DMS114 treated with DMSO at 0.1 percent for 48 hours (cell line): ENCODE data around the gene SH3PXD2A.
"Not testable (repeated sequence)": the region's sequence is repeated elsewhere in the genome, so short reads cannot be mapped to it uniquely, and the experiment has no call there.

Experiments used
- DNase-seq: peaks from one replicate; lab custom pipeline; 2025; ENCODE audit not compliant: unreplicated experiment; lab: John Stamatoyannopoulos, UW

The SH3PXD2A gene

DNA sequence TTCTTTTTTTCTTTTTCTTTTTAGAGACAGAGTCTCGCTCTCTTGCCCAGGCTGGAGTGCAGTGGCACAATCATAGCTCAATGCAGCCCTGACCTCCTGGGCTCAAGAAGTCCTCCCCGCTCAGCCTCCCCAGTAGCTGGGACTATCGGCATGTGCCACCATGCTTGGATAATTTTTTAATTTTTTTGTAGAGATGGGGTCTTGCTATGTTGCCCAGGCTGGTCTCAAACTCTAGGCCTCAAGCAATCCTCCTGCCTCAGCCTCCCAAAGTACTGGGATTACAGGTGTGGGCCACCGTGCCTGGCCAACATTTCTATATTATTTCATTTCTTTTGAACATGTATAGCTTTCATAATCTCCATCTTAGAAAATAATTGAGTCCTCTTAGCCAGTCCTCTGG, 42.1 kb downstream of the SH3PXD2A start:
- not testable (repeated sequence) for DNase-seq

DNA sequence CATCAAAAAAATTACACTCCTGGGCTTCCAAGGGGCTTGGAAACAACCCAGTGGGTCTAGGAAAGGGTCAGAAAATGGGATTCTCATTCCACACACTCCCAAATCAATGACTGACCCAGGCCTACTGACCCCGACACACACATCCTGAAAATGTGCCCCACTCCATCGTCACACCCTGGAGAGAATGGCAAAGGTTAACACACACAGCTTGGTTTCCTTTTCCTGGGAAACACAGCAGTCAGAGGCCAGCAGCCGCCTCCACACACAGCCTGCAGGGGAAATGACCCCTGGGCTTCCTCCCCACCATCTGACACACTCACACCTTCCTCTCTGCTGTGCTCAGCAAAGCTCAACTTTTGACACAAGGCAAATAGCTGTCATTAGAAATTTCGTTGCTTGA, 42.9 kb downstream of the SH3PXD2A start:
- DNase-seq, result no peak

DNA sequence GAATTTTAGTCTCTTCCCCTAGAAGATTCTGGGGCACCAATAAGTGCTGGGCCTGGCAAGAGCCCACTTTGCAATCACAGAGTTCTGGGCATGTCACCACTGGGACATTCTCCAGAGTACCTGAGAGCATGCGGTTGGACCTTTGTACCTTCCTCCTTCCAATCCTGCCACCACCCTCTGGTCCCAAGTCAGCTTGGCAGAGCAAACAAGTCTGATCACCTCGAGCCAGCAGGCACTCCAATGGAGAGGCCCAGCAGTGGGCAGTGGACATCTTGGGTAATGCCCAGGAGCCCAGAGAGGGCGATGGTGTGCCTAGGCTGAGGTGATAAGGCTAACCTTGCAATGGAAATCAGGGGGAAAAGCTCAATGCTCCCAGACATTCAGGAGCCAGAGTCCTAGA, 43.4 kb downstream of the SH3PXD2A start:
- no peak for DNase-seq

DNA sequence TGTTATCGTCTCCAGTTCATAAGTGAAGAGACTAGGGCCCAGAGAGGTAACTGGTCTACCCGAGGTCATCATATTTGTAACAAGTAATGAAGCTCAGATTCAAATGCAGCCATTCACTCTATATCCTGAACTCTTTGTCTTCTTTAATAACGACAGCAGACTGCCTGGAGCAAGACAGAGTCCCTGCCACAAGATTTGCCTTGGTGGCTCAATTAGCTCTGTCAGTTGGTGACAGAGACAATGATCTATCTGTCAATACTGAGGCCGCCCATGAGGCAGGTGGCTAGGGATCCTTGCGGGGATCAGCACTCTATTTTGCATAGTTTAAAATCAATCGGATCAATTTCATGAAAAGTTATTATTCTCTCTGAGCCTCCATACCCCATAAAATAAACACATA, 43.9 kb downstream of the SH3PXD2A start:
- no peak for DNase-seq

DNA sequence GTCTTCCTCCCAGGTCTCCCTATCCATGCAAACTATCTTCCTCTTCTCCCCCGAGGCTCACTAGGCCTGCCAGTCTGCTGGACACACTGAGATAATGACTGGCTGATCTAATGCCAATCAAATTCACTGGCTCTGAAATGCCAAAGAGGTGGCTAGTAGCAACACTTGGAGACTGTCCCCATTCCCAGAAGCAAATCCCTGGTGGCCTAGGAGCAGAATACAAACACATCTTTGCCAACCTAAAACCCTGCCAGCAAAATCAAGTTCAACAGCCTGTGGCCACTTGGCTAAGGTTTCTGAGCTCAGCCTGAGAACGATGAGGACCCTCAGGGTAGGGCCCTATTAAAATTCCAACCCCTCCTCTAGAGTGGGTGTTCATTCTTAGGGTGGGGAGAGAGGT, 46.6 kb downstream of the SH3PXD2A start:
- DNase-seq, result no peak

DNA sequence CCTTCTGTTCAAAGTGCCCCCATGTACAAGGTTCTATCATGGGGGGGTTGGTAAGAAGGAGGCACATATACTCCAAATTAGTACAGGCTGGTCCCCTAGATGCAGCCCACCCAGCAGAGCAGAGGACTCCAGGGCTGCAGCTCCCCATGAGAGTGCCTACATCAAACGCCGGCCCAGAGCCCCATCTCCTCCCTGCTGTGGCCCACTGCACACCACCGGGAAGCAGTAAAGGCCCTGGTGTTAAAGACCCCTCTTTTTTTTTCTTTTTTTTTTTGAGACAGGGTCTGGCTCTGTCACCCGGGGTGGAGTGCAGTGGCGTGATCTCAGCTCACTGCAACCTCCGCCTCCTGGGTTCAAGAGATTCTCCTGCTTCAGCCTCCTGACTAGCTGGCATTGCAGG, 47.4 kb downstream of the SH3PXD2A start:
- DNase-seq, result no peak

DNA sequence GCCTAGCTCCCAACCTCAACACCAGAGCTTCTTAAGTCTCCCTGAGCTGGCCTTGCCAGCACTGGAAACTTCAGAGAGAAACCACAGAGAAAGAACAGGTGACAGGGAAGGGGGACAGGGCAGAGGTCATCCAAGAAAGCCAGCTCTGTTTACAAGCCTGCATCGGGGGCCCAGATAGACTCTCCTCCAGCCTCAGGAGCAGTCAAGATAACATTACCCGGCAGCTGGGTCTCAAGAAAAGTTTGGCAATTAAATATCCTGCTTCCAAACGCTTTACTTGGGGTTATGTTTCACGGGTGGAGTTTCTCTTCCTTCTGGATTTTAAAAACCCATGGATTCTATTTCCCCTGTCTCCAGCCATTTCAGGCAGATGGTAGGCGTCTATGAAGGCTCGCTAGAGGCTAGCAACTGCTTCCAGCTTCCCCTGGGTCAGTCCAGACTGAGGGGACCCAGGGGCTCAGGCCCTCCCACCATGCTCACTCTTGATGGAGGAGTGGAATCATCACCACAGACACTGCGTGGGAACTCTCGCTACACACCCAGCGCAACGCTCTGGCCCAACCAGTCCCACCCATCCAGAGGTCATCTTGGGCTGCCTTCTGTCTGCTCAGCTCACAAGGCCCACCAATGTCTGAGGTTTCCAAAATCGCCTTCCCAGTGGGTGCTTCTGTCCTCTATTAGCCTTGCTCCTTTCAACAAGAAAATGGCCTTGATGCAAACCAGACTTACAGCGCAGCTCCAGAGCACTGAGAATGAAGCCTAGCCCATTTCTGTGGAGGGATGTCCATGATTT, 48.8 kb downstream of the SH3PXD2A start:
- no peak for DNase-seq

DNA sequence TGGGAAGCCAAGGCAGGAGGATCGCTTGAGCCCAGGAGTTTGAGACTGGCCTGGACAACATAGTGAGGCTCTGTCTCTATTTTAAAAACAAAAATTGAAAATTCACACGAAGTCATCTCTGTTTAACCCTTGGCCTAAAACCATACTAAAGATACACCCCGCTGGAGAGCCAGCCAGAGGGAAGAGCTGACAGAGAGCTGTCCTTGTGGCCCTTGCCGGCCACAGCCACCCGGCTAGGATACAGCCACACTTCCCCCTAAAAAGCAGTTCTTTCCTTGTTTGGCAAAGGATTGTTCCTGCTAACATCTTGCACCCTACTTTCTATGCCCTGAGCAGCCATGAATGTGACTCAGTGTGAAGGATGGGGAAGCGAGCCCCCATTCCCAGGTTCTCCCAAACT, 49.6 kb downstream of the SH3PXD2A start:
- no peak for DNase-seq

DNA sequence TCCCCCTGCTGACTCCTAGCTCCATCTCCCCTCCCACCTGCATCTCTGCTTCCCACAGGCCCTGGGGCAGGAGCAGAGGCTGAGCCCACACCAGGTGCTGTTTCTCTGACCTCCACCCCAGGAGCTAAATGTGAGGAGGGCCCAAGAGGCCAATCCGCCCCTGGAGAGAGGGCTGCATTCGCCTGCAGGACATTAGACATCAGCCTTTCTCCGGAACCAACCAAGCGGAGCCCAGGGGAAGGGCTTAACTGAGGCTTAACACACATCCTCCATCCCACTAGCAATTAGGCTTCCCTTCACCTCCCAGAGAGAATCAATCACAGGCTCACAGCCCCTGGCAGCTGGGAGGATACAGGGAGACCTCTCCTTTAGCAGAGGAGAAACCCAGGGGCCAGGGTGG, 50.5 kb downstream of the SH3PXD2A start:
- no peak for DNase-seq

DNA sequence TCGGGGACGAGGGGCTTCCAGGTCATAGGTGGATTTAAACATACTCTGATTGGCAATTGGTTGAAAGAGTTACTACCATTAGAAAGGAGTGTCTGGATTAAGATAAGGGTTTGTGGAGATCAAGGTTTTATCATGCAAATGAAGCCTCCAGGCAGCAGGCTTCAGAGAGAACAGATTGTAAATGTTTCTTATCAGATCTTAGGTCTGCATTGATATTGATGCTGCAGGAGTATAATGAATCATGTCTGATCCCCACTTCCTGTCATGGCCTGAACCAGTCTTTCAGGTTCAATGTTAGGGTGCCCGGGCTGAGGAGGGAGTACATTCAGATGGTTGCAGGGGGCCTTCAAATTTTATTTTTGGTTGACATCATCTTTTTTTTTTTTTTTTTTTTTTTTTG, 51.4 kb downstream of the SH3PXD2A start:
- DNase-seq, result no peak

DNA sequence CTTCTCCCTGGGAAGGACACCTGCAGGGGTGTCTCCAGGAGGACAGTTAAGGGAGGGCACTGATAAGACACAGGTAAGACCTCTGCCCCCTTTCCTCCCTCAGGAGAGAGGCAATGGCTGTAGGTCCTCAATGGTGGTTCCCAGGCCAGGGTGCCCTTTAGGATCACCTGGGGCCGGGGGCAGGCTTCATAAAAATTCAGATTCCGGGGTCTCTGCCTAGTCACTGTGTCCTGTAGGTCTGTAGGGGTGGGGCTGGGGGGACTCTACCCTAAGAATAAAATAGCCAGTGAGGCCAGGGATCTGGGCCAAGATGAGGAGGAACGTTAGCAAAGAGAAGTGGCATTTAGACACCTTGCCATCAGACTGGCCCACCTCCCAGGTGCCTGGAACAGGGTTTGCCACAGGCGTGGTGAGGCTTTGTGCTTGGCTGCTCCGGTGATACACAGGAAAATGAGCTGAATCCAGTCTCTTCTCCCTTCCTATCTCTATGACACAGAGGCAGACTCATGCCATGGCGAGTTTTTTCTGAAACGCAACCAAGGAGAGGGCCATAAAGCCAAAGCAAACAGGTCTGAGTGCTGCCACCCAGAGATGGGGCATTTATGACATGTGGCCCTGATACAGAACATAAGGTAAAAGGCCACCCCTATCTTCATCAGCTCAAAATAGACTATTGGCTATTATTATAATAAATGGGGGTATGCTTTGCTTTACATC, 52.6 kb downstream of the SH3PXD2A start:
- no peak for DNase-seq

DNA sequence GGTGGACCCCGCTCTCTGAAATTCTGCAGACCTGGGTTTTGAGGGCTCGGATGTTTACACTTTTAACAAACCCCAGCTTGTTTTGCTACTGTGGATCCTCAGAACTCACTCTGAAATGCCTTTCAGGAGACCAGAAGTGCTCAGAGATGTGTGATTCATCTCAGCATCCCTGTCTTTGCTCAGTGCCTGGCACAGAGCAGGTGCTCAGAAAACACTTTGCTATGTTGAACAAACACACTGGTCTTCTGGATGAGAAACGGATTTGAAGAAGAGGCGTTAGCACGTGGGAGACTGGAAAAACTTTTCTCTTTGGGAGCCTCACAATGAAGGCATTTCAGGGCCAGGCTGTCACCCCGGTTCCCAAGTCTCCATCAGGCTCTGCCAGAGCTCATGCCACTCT, 53.3 kb downstream of the SH3PXD2A start:
- no peak for DNase-seq

DNA sequence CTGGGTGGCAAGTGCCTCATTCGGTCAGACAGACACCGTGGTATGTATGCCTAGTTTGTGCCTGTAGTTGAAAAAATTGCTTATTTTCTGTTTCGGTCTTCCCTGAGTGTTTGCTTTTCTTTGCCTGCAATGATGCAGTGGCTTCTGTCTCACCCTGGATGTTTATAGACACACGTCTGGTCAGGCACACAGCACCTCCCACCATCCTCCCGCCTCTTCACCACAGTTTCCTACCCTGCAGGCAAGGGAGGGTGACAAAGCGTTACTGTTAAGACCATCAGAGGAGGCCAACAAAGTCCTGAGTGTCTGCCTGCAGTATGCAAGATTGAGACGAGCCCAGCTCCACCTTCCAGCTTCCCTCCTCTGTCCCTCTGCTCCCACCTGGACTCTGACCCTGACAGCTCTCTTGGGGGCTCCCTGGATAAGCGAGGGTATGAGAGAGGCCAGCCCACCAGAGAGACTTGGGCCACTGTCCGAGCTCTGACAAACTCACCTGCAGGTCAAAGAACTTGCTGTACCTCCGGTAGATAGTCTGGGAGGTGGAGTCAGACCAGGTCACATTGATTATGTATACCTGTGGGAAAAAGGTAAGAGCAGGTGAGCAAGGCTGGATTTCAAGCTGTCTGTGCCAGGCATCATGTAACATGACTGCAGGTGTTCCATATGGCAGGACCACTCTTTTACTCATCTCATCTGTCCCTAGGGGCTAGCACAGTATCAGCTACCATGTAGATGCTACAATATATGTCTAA, 54.4 kb downstream of the SH3PXD2A start:
- no peak for DNase-seq

DNA sequence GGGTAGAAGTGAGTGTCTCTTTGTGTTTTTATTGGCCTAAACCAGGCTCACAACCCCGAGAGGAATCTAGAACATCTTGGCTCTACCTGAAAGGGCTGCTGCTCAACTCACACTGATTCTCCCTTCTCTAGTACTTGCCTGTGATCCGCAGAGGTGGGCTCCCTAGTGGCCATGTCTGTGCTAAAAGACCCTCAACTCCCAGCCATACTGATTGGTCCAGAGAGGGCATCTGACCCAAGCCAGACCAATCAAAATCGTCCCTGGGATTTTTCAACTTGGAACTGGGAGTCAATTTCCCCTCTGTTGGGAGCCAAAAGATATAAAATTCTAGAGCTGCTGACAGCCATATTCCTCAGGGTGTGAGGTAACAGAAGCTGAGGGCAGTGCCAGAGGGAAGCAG, 55.3 kb downstream of the SH3PXD2A start:
- no peak for DNase-seq

DNA sequence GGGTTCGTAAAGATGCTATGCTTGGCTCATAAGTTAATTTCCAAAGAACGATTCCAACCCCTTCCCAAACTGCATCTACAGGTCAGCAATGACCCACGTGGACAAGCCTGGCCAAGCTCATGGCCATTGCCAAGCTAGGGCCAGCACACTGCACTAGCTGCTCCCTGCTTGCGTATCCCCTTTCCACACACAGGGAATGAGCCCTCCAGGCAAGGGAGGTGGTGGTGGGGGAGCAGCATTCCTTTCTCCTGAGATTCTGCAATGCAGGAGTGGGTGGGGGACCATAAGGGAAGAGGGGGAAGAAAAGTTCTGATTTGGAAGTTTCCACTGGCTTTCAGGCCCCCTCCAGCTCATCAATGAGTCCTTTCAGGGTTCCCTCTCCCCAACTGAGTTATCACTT, 56.0 kb downstream of the SH3PXD2A start:
- no peak for DNase-seq

DNA sequence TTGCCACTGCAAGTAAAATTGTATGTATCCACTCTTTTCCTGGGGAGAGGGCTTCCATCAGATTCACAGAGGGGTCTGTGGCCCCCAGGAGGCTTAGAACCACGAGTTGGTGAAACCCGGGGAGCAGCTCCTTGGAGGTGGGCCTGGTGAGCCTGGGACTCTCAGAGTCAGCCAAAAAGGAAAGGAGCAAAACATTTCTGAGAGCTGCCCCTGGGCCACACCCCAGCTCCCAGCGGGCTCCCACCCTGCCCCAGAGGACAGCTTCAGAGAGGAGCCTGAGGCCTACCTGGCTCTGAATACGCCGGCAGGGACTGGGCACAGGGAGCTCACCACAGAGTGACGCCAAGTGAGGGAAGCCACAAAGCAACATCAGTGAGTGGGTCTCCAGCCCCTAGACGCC, 56.9 kb downstream of the SH3PXD2A start:
- no peak for DNase-seq

DNA sequence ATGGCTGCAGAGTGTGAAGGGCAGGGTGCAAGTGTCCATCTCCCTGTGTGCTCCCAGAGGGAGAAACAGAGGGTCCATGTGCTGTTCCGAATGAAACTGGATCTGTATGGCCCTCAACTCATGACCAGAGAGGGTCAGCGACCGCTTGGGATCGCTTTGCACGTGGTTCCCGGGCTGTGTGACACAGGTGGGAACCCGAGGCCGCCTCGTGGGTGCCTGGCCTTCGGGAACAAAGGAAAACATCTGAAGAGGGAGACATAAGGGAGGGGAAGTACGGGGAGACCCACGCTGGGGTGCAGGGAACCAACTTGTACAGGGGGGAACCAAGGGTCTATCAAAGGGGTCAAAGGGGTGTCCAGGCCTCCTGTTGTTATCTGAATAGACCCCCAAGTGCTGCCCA, 57.5 kb downstream of the SH3PXD2A start:
- no peak for DNase-seq

DNA sequence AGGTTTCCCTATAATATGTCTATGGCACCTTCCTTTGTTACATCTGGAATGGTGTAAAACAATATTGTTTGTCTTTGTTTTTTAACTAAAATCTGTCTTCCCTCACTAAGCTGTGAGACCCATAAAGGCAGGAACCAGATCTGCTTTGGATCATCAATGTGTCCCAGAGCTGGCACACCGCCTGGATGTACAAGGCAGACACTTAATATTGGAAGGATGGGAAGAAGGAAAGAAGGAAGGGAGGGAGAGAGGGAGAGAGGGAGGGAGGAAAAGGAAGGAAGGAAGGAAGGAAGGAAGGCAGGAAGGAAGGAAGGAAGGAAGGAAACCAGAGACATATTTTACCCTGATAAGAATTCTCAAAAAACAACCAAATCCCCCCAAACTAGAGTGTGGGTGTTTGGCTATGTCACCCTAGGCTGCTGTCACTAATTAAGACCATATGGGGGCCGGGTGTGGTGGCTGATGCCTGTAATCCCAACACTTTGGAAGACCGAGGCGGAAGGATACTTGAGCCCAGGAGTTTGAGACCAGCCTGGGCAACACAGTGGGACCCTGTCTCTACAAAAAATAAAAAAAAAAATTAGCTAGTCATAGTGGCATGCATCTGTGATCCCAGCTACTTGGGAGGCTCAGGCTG, 59.6 kb downstream of the SH3PXD2A start:
- DNase-seq, result no peak

DNA sequence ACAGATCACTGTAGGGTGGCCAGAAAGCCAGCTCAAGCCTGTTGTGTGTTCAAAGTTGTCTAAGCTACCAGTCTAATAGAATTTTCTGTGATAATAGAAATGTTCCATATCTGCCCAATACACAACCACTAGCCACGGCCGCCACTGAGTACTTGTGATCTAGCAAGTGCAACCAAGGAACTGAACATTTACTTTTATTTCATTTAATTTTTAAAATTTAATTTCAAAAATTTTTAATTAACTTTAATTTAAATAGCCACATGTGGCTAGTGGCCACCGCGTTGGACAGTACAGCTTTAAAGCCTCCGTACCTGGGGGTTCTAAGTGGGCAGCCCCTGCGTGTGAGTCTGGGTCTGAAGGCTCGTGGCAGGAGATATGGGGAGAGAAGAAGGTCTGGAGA, 60.4 kb downstream of the SH3PXD2A start:
- no peak for DNase-seq

DNA sequence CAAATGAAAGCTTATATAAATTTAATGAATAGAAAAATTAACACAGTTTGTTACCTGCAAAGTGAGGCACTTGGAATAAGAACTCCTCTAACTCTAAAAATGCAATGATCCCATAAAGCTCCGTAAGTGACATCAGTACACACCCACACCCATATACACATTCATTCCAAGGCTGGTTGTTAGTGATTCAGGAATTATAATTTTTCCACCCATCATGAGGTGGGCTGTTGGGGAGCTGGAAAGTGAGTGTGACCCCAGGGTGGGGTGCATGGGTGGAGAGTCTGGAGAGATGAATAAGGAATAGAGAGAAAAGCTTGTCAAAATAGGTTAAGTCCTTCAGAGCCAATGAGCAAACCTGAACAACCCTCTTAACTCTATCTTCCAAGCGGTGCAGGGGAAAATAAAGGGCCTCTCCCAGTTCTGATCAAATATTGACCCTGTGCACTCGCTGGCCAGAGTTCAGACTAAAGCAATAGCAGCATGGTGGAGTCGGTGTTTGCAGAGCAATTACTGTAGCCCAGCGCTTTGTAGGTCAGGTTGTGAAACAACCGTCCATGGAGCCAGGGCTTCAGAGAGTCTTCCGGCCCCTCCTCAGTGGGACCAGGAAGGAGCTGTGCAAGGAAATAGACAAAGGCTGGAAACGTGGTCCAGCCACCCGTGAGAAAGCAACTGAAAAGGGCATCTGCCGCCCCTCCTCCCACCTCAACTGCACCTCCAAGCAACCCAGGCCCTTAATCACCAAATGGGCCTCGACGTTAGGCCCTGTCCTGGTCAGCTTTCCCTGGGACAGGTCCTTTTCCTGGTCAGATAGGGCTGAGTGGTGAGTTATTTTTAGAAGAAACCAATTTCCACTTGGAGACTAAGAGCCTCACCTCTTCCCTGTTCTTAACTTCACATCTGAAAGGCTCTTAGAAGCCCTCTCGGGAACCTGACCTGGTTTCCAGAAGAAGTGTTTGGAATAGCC, 61.2 kb downstream of the SH3PXD2A start:
- DNase-seq, result no peak
